Measurements from ENCODE around the gene ZNF672. TPM values are rescaled to one million over a fixed set of nuclear protein-coding genes. Genes with fewer than 3 reads are reported as not detected.

ZNF672 gene
- total RNA-seq, 1 experiment from 2014 or later: 27.6 TPM

- Histone ChIP-seq H3K36me3 (ENCODE audit: control insufficient read depth in 1 of 2, insufficient read depth in 2 of 2, low read length in 2 of 2) (no peaks in the 10 kb centered on the region), H3K27me3 (ENCODE audit: insufficient read depth, low read length) (no peaks in the 10 kb centered on the region), H2AFZ (ENCODE audit: low read depth, low read length, poor library complexity, severe bottlenecking) (no peak overlapping the region), H3K4me3 (replicated peaks in 1 of 2; ENCODE audit: low read depth in 1 of 2, low read length in 2 of 2) (no peak overlapping the region), H3K9me3 (ENCODE audit: control insufficient read depth in 1 of 2, insufficient read depth in 1 of 2, low read depth in 1 of 2, low read length in 2 of 2) (no peaks in the 10 kb centered on the region), H3K4me2 (ENCODE audit: low read length) (no peak overlapping the region), H3K9ac (ENCODE audit: low read length) (no peak overlapping the region), H3K27ac (ENCODE audit: low read depth, low read length) (no peak overlapping the region), H3K9me2 (ENCODE audit: insufficient read depth) (no peaks in the 10 kb centered on the region), H3K4me1 (ENCODE audit: control insufficient read depth in 1 of 2, insufficient read depth in 2 of 2, low read length in 2 of 2) (no peaks in the 10 kb centered on the region), H3K79me2 (ENCODE audit: insufficient read depth, low read length) (no peaks in the 10 kb centered on the region), H4K20me1 (ENCODE audit: insufficient read depth) (no peaks in the 10 kb centered on the region)
- BruUV-seq (replicated peaks): no TSS peak
- POLR2A ChIA-PET: no interaction called here
- no peak for DNase-seq (ENCODE audit: low read depth, low spot score)
- ATAC-seq: no peak
- no peak for TF ChIP-seq ZBTB33 (IDR thresholded peaks at IDR 0.05; ENCODE audit: extremely low read depth, insufficient replicate concordance, low read length)
- TF ChIP-seq CBX3 (IDR thresholded peaks at IDR 0.05; ENCODE audit: low read depth): no peak
- TF ChIP-seq ZNF274 (IDR thresholded peaks at IDR 0.05; ENCODE audit: low read depth, low read length): no peak
- no peak for TF ChIP-seq POLR2A (IDR thresholded peaks at IDR 0.05; ENCODE audit: borderline replicate concordance, extremely low read depth, insufficient read depth, insufficient read length)
- TF ChIP-seq REST (IDR thresholded peaks at IDR 0.05; ENCODE audit: low read depth): no peak
- no peak for TF ChIP-seq ZFX (IDR thresholded peaks at IDR 0.05)
- TF ChIP-seq EZH2phosphoT487 (IDR thresholded peaks at IDR 0.05; ENCODE audit: borderline replicate concordance): no peak
- TF ChIP-seq ATF3 (IDR thresholded peaks at IDR 0.05): no peak
- no peak for TF ChIP-seq YY1 (IDR thresholded peaks at IDR 0.05; ENCODE audit: extremely low read depth, insufficient replicate concordance, low read depth, low read length)
- TF ChIP-seq EZH2 (IDR thresholded peaks at IDR 0.05): no peak
- TF ChIP-seq, protein P1, sequence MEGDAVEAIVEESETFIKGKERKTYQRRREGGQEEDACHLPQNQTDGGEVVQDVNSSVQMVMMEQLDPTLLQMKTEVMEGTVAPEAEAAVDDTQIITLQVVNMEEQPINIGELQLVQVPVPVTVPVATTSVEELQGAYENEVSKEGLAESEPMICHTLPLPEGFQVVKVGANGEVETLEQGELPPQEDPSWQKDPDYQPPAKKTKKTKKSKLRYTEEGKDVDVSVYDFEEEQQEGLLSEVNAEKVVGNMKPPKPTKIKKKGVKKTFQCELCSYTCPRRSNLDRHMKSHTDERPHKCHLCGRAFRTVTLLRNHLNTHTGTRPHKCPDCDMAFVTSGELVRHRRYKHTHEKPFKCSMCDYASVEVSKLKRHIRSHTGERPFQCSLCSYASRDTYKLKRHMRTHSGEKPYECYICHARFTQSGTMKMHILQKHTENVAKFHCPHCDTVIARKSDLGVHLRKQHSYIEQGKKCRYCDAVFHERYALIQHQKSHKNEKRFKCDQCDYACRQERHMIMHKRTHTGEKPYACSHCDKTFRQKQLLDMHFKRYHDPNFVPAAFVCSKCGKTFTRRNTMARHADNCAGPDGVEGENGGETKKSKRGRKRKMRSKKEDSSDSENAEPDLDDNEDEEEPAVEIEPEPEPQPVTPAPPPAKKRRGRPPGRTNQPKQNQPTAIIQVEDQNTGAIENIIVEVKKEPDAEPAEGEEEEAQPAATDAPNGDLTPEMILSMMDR (IDR thresholded peaks at IDR 0.05 in 2 of 3, conservative IDR thresholded peaks at IDR 0.05 in 1 of 3; ENCODE audit: borderline replicate concordance in 1 of 3, insufficient read depth in 1 of 3, low read depth in 2 of 3, low read length in 2 of 3): no peak
- TF ChIP-seq, protein P2, sequence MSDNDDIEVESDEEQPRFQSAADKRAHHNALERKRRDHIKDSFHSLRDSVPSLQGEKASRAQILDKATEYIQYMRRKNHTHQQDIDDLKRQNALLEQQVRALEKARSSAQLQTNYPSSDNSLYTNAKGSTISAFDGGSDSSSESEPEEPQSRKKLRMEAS (IDR thresholded peaks at IDR 0.05): no peak
- TF ChIP-seq ELF1 (IDR thresholded peaks at IDR 0.05; ENCODE audit: borderline replicate concordance, low read depth): no peak
- TF ChIP-seq POLR2AphosphoS5 (IDR thresholded peaks at IDR 0.05; ENCODE audit: low read depth, low read length): no peak
- no peak for TF ChIP-seq SIN3A (IDR thresholded peaks at IDR 0.05; ENCODE audit: low read depth)
- TF ChIP-seq EGR1 (IDR thresholded peaks at IDR 0.05; ENCODE audit: low read depth): no peak
- TF ChIP-seq SRF (IDR thresholded peaks at IDR 0.05; ENCODE audit: low read depth): no peak
- TF ChIP-seq TCF7L2 (IDR thresholded peaks at IDR 0.05; ENCODE audit: borderline replicate concordance, extremely low read depth, insufficient read depth, insufficient read length): no peak
- no peak for TF ChIP-seq SP1 (IDR thresholded peaks at IDR 0.05; ENCODE audit: low read depth)
- RAD21 ChIA-PET (ENCODE audit: low non-redundant PET in 1 of 2, low total read pairs in 2 of 2, uncharacterized antibody in 2 of 2, unreplicated experiment in 2 of 2): no interaction called here
- intact Hi-C loops (cut with micrococcal nuclease): no loop called here
- CTCF ChIA-PET: no interaction called here
Measured at GRCh38 chr1:248881261-248881660, 43.2 kb downstream of the ZNF672 start.
